CD4-positive, alpha-beta T cell treated with Interleukin-17A for 1 hour (primary cell): ENCODE results near the gene CD44.
"Not testable (repeated sequence)": the region's sequence is repeated elsewhere in the genome, so short reads cannot be mapped to it uniquely, and the experiment has no call there.

Experiments
- DNase-seq: peaks from one replicate; pipeline ENCODE4 v3.0.0-alpha.2; 2020

Gene CD44

GRCh38 chr11:35216962-35217678 lies 78.1 kb downstream of the CD44 start:
- peak; percentile 65 for DNase-seq

DNA sequence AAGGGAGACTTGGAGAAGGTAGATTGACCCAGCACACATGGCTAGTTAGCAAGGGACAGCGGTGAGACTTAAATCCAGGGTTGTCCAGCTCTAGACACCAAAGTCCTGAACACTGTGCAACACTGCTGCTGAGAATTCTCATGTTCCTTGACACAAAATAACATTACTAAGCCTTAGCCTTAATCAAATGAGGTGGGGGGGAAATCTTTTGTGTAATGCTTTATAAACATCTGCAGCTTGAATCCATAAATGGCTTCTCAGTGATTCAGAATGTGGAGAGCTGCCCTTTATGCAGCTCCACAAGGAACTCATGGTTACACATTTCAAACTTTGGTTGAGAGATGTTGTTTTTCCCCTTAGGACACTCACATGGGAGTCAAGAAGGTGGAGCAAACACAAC lies 80.0 kb downstream of the CD44 start:
- DNase-seq: no peak

DNA sequence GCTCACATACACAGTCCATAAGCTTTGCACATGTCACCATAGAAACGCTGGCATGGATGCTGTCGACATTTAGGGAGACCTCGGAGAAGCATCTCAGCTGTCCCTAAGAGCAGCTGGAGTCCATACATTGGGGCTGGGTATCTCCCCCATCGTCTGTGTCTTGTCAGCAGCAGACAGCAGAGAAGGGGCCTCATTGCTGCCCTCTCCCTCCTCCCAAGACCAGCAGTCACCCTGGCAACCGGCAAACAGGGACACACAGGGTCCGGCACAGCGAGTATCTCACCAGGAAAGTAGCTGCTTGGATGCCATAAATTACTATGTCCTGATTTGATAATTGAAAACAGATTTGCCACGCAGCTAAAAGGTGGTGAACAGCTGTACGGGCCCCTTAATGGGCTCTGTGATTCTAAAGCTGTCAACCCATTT lies 84.4 kb downstream of the CD44 start:
- DNase-seq: no peak

DNA sequence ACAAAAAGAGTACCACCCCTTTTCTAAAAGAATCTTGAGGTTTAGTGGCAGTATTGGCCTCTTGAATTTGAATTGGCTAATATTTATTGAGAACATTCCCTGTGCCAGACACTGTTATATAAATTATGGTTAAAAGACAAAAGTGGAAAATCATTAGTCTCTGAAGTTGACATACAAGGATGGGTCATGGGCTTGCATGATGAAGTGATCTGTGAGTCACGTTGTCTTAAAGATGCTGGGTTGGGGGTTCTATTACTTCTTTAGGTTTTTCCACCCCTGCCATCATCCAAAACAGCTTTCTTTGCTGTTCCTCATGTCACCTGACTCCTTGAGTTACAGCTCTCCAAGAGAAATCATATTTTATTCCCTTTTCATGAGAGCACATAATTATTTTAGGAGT lies 85.0 kb downstream of the CD44 start:
- DNase-seq: no peak

DNA sequence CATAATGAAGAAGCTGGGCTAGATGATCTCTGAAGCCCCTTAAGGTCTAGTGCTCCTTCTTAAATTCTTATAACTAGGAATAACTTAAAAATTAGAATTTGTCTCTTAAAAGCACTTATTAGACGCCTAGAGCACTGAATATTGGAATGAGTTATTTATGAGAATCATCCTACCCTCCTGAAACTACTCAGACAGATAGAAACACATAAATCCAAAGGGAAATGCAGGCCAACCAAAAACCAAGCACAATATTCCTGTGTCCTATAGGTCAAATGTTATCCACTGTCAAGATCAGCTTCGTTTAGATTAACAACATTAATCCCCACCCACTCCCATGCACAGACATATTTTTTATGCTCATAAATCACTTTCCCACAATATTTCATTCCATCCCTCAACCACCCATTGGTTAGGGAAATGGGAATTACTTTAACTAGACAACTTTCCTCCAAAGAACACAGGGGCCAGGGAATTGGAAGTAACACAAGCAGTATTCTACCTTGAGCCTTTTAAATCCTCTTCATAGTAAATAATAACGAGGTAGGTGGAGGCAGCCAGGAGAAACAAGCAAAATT lies 87.1 kb downstream of the CD44 start:
- DNase-seq: no peak

DNA sequence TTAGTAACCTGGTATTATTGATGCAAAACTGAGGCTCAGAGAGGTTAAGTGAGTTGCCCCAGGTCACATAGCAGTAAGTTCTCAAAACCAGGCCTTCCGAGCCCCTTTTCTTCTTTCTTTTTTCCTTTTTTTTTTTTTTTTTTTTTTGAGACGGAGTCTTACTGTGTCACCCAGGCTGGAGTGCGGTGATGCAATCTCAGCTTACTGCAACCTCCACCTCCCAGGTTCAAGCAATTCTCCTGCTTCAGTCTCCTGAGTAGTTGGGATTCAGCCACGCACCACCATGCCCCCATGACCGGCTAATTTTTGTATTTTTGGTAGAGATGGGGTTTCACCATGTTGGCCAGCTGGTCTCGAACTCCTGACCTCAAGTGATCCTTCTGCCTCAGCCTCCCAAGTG lies 87.8 kb downstream of the CD44 start:
- DNase-seq: not testable (repeated sequence)

- no peak for DNase-seq
Measured at GRCh38 chr11:35227576-35228327, 88.8 kb downstream of the CD44 start.

- no peak for DNase-seq
Measured at GRCh38 chr11:35228328-35228725, 89.4 kb downstream of the CD44 start.

GRCh38 chr11:35230388-35230787 lies 91.4 kb downstream of the CD44 start:
- DNase-seq: no peak

DNA sequence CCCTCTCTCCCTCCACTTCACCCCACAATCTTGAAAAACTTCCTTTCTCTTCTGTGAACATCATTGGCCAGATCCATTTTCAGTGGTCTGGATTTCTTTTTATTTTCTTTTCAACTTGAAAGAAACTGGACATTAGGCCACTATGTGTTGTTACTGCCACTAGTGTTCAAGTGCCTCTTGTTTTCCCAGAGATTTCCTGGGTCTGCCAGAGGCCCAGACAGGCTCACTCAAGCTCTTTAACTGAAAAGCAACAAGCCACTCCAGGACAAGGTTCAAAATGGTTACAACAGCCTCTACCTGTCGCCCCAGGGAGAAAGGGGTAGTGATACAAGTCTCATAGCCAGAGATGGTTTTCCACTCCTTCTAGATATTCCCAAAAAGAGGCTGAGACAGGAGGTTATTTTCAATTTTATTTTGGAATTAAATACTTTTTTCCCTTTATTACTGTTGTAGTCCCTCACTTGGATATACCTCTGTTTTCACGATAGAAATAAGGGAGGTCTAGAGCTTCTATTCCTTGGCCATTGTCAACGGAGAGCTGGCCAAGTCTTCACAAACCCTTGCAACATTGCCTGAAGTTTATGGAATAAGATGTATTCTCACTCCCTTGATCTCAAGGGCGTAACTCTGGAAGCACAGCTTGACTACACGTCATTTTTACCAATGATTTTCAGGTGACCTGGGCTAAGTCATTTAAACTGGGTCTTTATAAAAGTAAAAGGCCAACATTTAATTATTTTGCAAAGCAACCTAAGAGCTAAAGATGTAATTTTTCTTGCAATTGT lies 92.3 kb downstream of the CD44 start:
- no peak for DNase-seq

- DNase-seq: no peak
Measured at GRCh38 chr11:35232891-35233330, 93.9 kb downstream of the CD44 start.

DNA sequence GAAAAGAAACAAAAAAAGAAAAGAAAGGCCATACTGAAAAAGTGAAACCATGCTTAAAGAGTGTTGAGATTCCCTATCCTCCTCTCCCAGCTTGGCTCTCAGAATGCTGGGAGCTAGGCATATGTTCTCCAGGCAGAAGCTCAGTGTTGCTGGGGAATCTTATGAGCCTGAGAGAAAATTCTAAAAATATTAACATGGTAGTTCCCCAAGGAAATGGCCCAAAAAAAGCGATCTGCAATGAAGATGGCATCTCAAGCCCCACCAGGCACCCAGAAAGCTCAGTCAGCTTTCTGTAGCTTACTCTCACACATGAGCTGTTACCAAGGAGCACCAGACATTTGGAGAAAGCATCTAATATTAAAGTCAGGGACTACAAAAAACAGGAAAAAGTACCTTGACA lies 94.5 kb downstream of the CD44 start:
- DNase-seq: no peak

- no peak for DNase-seq
Measured at GRCh38 chr11:35234460-35235156, 95.6 kb downstream of the CD44 start.

- no peak for DNase-seq
Measured at GRCh38 chr11:35235157-35235468, 96.1 kb downstream of the CD44 start.

- no peak for DNase-seq
Measured at GRCh38 chr11:35235498-35235897, 96.5 kb downstream of the CD44 start.

DNA sequence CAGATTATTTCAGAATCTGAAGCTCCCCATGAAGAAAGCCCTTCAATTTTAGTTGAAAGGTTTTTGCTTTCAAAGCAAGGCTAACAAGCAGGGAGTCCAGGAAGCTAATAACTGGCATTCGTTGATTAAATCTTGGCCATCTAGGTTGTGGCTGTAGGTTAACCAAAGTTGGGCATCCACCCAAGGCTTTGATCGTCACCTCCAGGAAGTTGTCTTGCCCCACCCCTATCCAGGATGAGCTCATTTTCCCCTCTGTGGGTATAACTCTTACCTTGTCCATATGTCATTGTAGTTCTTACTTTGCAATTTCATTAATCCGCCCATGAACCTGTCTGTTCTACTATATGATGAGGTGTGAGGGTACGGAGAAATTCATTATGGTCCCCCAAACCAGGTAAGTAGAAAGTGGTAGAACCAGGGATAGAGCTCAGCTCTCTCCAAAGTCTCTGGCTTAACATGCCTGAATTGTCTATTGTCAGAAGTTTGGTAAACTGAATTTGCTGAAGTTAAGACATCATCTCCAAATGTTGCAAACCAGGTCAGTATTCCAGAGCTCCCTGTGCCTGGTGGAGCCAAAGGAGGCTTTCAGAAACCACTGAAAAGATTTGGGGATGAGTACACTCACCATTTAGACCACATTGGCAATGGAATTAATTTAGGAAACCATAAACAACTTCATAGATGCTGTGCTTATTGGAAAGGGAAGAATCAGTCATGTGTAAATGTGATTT lies 97.1 kb downstream of the CD44 start:
- DNase-seq: peak; percentile 84

GRCh38 chr11:35236667-35237003 lies 97.7 kb downstream of the CD44 start:
- DNase-seq: no peak

DNA sequence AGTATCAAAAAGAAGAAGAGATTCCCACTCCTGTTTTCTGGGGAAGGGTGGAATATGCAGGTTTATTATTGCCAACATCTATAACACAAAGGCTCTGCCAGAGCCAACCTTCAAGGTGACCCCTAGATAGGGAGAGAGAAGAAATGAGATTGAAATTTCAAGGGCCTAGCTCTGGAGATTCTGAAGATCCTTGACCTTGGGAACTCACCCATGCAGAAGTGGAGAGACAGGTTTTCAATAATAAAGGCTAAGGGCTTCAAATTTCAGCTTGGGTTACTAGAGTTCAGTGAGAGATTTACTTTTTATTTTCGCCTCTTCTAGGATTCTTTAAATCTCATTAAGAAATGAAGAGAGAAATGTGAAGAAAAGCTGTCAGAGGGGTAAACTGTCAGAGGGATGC lies 98.4 kb downstream of the CD44 start:
- DNase-seq: no peak

GRCh38 chr11:35237860-35238715 lies 99.1 kb downstream of the CD44 start:
- peak; percentile 80 for DNase-seq

DNA sequence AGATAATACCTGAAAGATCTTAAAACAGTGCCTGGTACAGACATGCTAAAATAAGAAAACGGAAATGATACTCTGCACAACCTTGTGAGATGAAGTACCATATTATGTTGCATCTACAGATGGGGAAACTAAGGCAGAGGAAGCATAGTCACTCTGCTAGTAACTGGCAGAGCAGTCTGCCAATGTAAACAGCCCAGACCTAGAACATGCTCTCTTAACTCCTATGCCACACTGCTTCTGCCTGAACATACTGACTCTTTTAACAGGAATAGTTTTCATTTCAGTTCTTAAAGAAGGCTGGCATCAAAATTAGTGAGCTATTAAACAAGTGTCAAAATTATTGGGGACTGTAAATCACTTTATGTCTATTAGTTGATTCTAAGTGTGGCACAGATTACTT lies 99.9 kb downstream of the CD44 start:
- DNase-seq: no peak

- DNase-seq: no peak
Measured at GRCh38 chr11:35239471-35240075, 100.6 kb downstream of the CD44 start.
